ENCODE measurements around the gene C4orf36. TPM values are rescaled to one million over a fixed set of nuclear protein-coding genes. Genes with fewer than 3 reads are reported as not detected.
A peak's percentile ranks its signal among the peaks of the same experiment; 100 is the strongest.

The C4orf36 gene
- total and polyA plus RNA-seq, 2 of the 4 experiments (the other 2 are of a cell fraction), result 0.18 to 0.41 TPM

GRCh38 chr4:86837691-86838503, 54.3 kb downstream of the C4orf36 start:
- POLR2A ChIA-PET (ENCODE audit: unreplicated experiment), result no interaction called here
- H3K9me1 ChIP-seq (ENCODE audit: insufficient read depth, low read length), result peaks cover 13% of the 10 kb centered on the region
- H3K14ac ChIP-seq (replicated peaks; ENCODE audit: low read depth, low read length), result peak overlapping the region; percentile 23
- H3K18ac ChIP-seq (ENCODE audit: low read depth, low read length), result peak overlapping the region; percentile 71; the same call in 1 of the 2 replicates
- no peak overlapping the region for H3K4me3 ChIP-seq (ENCODE audit: insufficient read depth, low read depth, low read length)
- peak overlapping the region; percentile 69; the same call in 1 of the 3 replicates for H2BK15ac ChIP-seq (ENCODE audit: low read depth, low read length)
- ATAC-seq (ENCODE audit: low read depth) (no peak), DNase-seq (no peak)
- H2BK120ac ChIP-seq (ENCODE audit: low read depth, low read length), result peak overlapping the region; percentile 79
- WGBS, 2 experiments (ENCODE audit: extremely low coverage in 2 of 2, insufficient read length in 1 of 2), result no CpG with 5 or more reads among the region's 5 CpGs
- no peak overlapping the region for H2AFZ ChIP-seq (replicated peaks; ENCODE audit: low read length, poor library complexity)
- no peak for TF ChIP-seq RFX5 (IDR thresholded peaks at IDR 0.05; ENCODE audit: low read depth, low read length)
- no peak for TF ChIP-seq CEBPB (IDR thresholded peaks at IDR 0.05; ENCODE audit: low read depth, low read length)
- no peak for TF ChIP-seq MXI1 (IDR thresholded peaks at IDR 0.05; ENCODE audit: borderline replicate concordance, low read depth, low read length)
- no peak for TF ChIP-seq POLR2A (IDR thresholded peaks at IDR 0.05; ENCODE audit: low read depth, low read length)
- TF ChIP-seq ELK1 (IDR thresholded peaks at IDR 0.05; ENCODE audit: borderline replicate concordance, low read depth, low read length), result no peak
- no peak for TF ChIP-seq CTCF (conservative IDR thresholded peaks at IDR 0.05; ENCODE audit: low read depth, low read length)
- TF ChIP-seq USF2 (IDR thresholded peaks at IDR 0.05; ENCODE audit: low read depth, low read length), result no peak
- no peak for TF ChIP-seq FOS (IDR thresholded peaks at IDR 0.05; ENCODE audit: low read depth, low read length)
- TF ChIP-seq CHD1 (IDR thresholded peaks at IDR 0.05; ENCODE audit: low read depth, low read length), result no peak
- no peak for TF ChIP-seq RAD21 (IDR thresholded peaks at IDR 0.05; ENCODE audit: low read length)
- H3K4me1 ChIP-seq (ENCODE audit: control insufficient read depth, insufficient read depth, low read length), result peaks cover 16% of the 10 kb centered on the region
- peak overlapping the region; percentile 48 for H2BK5ac ChIP-seq (ENCODE audit: low read depth, low read length, poor library complexity, severe bottlenecking)
- H4K20me1 ChIP-seq (ENCODE audit: insufficient read depth, low read length), result no peaks in the 10 kb centered on the region; the same call in 1 of the 2 replicates
- H3K4me2 ChIP-seq (ENCODE audit: low read depth, low read length), result peak overlapping the region; percentile 41
- CTCF ChIA-PET, result interaction anchor here (0.7 kb wide), 1 partner anchor 50 kb away, joined by 6 read pairs; no protein-coding TSS in a partner anchor
- no peak overlapping the region for H2AK9ac ChIP-seq (replicated peaks; ENCODE audit: low read depth, low read length, poor library complexity)
- peak overlapping the region; percentile 84 for H4K5ac ChIP-seq (ENCODE audit: low read depth, low read length)
- H3K79me1 ChIP-seq (ENCODE audit: low read depth in 1 of 2, low read length in 2 of 2), result no peaks in the 10 kb centered on the region
- H3K36me3 ChIP-seq (ENCODE audit: control insufficient read depth, insufficient read depth, low read length), result no peaks in the 10 kb centered on the region
- H3K56ac ChIP-seq (ENCODE audit: extremely low read depth, insufficient read depth, low read length), result no peak overlapping the region
- no peaks in the 10 kb centered on the region for H3K9me3 ChIP-seq (ENCODE audit: control insufficient read depth, insufficient read depth, low read length)
- no peaks in the 10 kb centered on the region for H3K27me3 ChIP-seq (ENCODE audit: control insufficient read depth, insufficient read depth, low read length)
- dilution Hi-C loops (cut with HindIII; ENCODE audit: low sequenced_read_pairs, unreplicated experiment) (no loop called here), in situ Hi-C loops (cut with MboI; ENCODE audit: low sequenced_read_pairs) (no loop called here), intact Hi-C loops (cut with micrococcal nuclease) (no loop called here)
- H4K8ac ChIP-seq (ENCODE audit: low read depth in 2 of 2, low read length in 2 of 2), result peak overlapping the region in 1 of 2 experiments; percentile 32; a peak in 1 of 4 replicates
- peak overlapping the region; percentile 49; the same call in 1 of the 2 replicates for H3K23ac ChIP-seq (ENCODE audit: low read depth, low read length)
- BruUV-seq (replicated peaks), result no TSS peak
- no peak overlapping the region for H3K9ac ChIP-seq (ENCODE audit: low read depth, low read length)
- peak overlapping the region; percentile 17; the same call in 1 of the 2 replicates for H2AK5ac ChIP-seq (ENCODE audit: low read depth, low read length)
- H3K27ac ChIP-seq (ENCODE audit: insufficient read depth, low read length), result peak overlapping the region; percentile 54; the same call in 1 of the 2 replicates
- peak overlapping the region; percentile 86 for H2BK20ac ChIP-seq (ENCODE audit: low read depth, low read length)
- peak overlapping the region; percentile 55; the same call in 1 of the 2 replicates for H4K91ac ChIP-seq (ENCODE audit: insufficient read depth, low read depth, low read length)
- H3K4ac ChIP-seq (ENCODE audit: low read depth, low read length), result peak overlapping the region; percentile 63

Data from IMR-90 (cell line).